Neural progenitor cell (in vitro differentiated cells): Measurements from ENCODE around the gene LINC01488.

Experiments
- CTCF ChIP-seq: fragments of 200-600 bp; sonication (generic); IDR thresholded peaks from 2 replicates; pipeline ENCODE4 v1.5.1; 2017; ENCODE audit warnings: antibody characterized with exemption, mild to moderate bottlenecking
- EZH2 ChIP-seq: fragments of 200-600 bp; sonication (generic); IDR thresholded peaks from 2 replicates; pipeline ENCODE4 v1.6.1; 2017; ENCODE audit warnings: antibody characterized with exemption, mild to moderate bottlenecking, moderate library complexity
- EZH2phosphoT487 ChIP-seq: fragments of 200-600 bp; sonication (generic); IDR thresholded peaks from 2 replicates; pipeline ENCODE4 v1.6.1; 2017; ENCODE audit warnings: antibody characterized with exemption

- TF ChIP-seq CTCF (no peak), EZH2phosphoT487 (no peak), EZH2 (no peak)
Measured at GRCh38 chr11:69450857-69451220, 30.6 kb upstream of the LINC01488 start.
